Hepatocyte (in vitro differentiated cells): Measurements from ENCODE around the gene NPAS2.

ENCODE experiments used
- CTCF ChIP-seq: fragments of 200-600 bp; sonication (generic); IDR thresholded peaks from 2 replicates; pipeline ENCODE4 v1.5.1; 2016; ENCODE audit warnings: antibody characterized with exemption, mild to moderate bottlenecking; ENCODE audit not compliant: poor library complexity
- EZH2 ChIP-seq: fragments of 200-600 bp; sonication (generic); IDR thresholded peaks from 2 replicates; pipeline ENCODE4 v1.6.1; 2016; ENCODE audit warnings: antibody characterized with exemption, mild to moderate bottlenecking, borderline replicate concordance

- TF ChIP-seq CTCF, result no peak
- TF ChIP-seq EZH2, result no peak
These were observed 220.1 kb downstream of the NPAS2 start for GRCh38 chr2:101040072-101040471.
